Ishikawa (cell line): ENCODE measurements around the gene CDIP1.

Experiments used
- CEBPB ChIP-seq: IDR thresholded peaks from 2 replicates; pipeline ENCODE4 v1.6.1; 2012
- CREB1 ChIP-seq: IDR thresholded peaks from 2 replicates; pipeline ENCODE4 v1.6.1; 2012; ENCODE audit warnings: low read depth
- EGR1 ChIP-seq: IDR thresholded peaks from 2 replicates; pipeline ENCODE4 v1.6.1; 2012
- EP300 ChIP-seq: IDR thresholded peaks from 2 replicates; pipeline ENCODE4 v1.6.1; 2012; ENCODE audit warnings: borderline replicate concordance
- FOXM1 ChIP-seq: IDR thresholded peaks from 2 replicates; pipeline ENCODE4 v1.6.1; 2012; ENCODE audit warnings: low read depth, borderline replicate concordance
- NFIC ChIP-seq: IDR thresholded peaks from 2 replicates; pipeline ENCODE4 v1.6.1; 2012
- RAD21 ChIP-seq: IDR thresholded peaks from 2 replicates; pipeline ENCODE4 v1.6.1; 2012; ENCODE audit warnings: low read depth
- TAF1 ChIP-seq: IDR thresholded peaks from 2 replicates; pipeline ENCODE4 v1.6.1; 2012; ENCODE audit warnings: low read depth, mild to moderate bottlenecking
- TCF12 ChIP-seq: IDR thresholded peaks from 2 replicates; pipeline ENCODE4 v1.6.1; 2012; ENCODE audit warnings: low read depth
- TEAD4 ChIP-seq: IDR thresholded peaks from 2 replicates; pipeline ENCODE4 v1.6.1; 2012
- YY1 ChIP-seq: IDR thresholded peaks from 2 replicates; pipeline ENCODE4 v1.6.1; 2012; ENCODE audit warnings: low read depth
- ZBTB7A ChIP-seq: IDR thresholded peaks from 2 replicates; pipeline ENCODE4 v1.6.1; 2012; ENCODE audit warnings: low read depth
- TF ChIP-seq, protein P1 (sequence below): IDR thresholded peaks from 2 replicates; pipeline ENCODE4 v1.6.1; 2012; ENCODE audit warnings: low read depth, mild to moderate bottlenecking
- TF ChIP-seq, protein P2 (sequence below): IDR thresholded peaks from 2 replicates; pipeline ENCODE4 v1.6.1; 2012
- TF ChIP-seq, protein P3 (sequence below): IDR thresholded peaks from 2 replicates; pipeline ENCODE4 v1.6.1; 2012

CDIP1 gene

DNA sequence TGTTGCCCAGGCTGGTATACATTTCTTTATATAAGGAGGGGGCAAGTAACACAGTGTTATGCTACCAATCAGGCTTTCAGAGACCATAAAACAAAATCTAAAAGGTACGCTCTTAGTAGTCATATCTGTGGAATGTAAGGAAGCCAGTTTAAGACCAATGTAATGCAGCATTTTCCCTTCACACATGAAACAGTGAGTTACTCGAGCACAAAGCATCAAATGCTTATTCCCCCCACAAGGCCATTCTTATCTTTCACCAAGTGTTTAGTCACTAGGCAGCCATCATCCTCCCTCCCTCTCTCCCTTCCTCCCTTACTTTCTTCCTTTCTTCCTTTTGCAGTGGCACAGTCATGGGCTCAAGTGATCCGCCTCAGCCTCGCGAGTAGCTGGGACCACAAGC, 49.5 kb downstream of the CDIP1 start:
- no peak for TF ChIP-seq ZBTB7A
- TF ChIP-seq, protein P1, sequence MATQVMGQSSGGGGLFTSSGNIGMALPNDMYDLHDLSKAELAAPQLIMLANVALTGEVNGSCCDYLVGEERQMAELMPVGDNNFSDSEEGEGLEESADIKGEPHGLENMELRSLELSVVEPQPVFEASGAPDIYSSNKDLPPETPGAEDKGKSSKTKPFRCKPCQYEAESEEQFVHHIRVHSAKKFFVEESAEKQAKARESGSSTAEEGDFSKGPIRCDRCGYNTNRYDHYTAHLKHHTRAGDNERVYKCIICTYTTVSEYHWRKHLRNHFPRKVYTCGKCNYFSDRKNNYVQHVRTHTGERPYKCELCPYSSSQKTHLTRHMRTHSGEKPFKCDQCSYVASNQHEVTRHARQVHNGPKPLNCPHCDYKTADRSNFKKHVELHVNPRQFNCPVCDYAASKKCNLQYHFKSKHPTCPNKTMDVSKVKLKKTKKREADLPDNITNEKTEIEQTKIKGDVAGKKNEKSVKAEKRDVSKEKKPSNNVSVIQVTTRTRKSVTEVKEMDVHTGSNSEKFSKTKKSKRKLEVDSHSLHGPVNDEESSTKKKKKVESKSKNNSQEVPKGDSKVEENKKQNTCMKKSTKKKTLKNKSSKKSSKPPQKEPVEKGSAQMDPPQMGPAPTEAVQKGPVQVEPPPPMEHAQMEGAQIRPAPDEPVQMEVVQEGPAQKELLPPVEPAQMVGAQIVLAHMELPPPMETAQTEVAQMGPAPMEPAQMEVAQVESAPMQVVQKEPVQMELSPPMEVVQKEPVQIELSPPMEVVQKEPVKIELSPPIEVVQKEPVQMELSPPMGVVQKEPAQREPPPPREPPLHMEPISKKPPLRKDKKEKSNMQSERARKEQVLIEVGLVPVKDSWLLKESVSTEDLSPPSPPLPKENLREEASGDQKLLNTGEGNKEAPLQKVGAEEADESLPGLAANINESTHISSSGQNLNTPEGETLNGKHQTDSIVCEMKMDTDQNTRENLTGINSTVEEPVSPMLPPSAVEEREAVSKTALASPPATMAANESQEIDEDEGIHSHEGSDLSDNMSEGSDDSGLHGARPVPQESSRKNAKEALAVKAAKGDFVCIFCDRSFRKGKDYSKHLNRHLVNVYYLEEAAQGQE: no peak
- no peak for TF ChIP-seq TAF1
- TF ChIP-seq, protein P2, sequence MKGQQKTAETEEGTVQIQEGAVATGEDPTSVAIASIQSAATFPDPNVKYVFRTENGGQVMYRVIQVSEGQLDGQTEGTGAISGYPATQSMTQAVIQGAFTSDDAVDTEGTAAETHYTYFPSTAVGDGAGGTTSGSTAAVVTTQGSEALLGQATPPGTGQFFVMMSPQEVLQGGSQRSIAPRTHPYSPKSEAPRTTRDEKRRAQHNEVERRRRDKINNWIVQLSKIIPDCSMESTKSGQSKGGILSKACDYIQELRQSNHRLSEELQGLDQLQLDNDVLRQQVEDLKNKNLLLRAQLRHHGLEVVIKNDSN: no peak
- no peak for TF ChIP-seq TCF12
- TF ChIP-seq FOXM1: no peak
- TF ChIP-seq, protein P3, sequence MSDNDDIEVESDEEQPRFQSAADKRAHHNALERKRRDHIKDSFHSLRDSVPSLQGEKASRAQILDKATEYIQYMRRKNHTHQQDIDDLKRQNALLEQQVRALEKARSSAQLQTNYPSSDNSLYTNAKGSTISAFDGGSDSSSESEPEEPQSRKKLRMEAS: no peak
- TF ChIP-seq CREB1: no peak
- TF ChIP-seq EGR1: no peak
- no peak for TF ChIP-seq NFIC
- TF ChIP-seq EP300: no peak
- no peak for TF ChIP-seq CEBPB
- TF ChIP-seq RAD21: no peak
- TF ChIP-seq TEAD4: no peak

DNA sequence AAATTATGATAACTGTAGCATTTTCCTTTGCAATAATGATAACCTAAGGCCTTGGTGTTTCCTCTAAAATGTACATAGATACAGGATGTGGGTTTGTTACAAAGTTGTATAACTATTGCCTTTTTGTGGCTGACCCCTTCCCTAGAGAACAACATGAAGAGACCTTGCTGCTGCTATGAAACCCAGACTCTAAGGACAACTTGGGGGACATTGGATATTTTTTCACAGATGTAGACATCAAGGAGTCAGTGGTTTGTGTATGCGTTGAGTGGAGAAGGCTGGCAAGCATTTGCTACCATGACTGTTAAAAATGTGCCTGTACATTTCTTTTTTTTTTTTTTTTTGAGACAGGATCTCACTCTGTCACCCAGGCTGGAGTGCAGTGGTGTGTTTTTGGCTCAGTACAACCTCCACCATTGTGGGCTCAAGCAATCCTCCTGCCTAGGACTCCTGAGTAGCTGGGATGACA, 50.0 kb downstream of the CDIP1 start:
- TF ChIP-seq NFIC: no peak

DNA sequence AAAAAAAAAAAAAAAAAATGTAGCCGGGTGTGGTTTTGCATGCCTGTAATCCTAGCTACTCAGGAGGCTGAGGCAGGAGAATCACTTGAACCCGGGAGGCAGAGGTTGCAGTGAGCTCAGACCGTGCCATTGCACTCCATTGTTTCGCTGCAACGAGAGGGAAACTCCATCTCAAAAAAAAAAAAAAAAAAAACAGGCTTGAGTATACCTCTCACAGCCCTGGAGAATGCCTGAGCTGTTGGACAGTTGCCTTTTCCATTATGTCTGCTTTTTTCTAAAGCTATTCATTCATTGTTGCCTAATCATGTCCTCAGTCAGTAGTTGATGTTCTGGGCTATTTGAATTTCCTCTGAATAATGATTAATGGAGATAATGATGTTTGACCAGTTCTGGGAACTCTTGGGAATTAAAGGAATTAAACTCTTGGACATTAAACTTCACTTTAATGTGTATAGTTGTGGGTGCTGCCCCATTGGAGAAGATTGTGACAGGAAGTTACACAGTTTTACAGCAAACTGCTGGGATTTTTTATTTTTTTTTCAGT, 50.5 kb downstream of the CDIP1 start:
- no peak for TF ChIP-seq EGR1

DNA sequence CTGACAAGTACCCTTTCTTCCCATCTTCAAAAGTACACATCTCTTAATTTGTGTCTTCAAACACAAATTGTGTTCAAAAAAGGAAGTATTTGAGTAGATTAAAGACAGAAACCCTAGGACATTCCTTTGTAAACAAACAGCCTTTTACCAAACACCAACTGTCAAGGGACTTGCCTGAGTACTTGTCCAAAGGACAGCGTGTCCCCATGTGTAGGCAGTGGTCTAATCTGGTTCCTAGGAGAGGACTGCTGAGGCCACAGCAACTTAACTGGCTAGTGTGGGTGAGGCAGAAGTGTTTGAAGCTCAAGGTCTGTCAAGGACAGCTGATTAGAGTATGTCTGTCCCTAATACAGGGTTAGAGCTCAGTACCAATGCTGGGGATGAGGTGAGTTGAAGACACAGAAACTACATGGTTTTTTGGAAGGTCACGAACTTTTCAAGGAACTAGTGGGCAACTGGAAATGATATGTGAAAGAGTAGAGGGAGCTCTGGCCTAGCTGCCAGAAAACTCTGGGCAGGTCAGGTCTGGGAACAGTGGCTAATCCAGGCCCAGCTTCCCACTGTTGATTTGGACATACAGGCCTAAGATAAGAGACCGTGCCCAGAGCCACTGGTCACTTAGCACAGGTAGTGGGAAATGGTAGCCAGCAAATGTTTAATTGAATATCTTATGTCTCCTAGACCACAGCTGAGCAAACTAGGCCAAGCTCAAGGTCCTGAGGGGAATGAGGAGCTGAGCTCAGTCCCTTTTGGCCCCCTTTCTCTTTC, 52.3 kb downstream of the CDIP1 start:
- TF ChIP-seq, protein P2: no peak
- no peak for TF ChIP-seq YY1
- TF ChIP-seq, protein P1: no peak
- TF ChIP-seq, protein P3: no peak
- no peak for TF ChIP-seq TCF12
- no peak for TF ChIP-seq CREB1
- no peak for TF ChIP-seq FOXM1
- no peak for TF ChIP-seq RAD21
- no peak for TF ChIP-seq TAF1
- TF ChIP-seq NFIC: no peak
- TF ChIP-seq EGR1: no peak
- TF ChIP-seq ZBTB7A: no peak
- TF ChIP-seq TEAD4: no peak
- TF ChIP-seq CEBPB: no peak
- TF ChIP-seq EP300: no peak

DNA sequence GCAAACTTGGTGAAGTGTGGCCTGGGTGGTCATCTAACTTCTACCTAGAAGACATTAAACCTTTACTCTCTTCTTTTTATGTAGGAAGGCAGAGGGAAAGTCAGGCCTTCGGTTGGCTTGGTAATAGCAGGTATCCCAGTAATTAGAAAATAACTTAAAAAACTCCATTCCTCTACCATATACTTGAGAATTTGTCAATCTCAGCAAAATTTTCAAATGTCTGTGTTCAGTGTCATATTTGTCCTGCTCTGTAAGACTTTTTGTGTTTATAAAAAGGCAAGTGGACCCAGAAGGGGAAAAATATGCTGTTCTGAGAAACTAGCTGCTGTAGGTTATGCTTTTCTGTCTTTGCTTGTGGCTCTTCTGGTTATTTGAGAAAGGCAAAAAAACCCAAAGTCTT, 56.6 kb downstream of the CDIP1 start:
- TF ChIP-seq YY1 (no peak), EGR1 (no peak), ZBTB7A (no peak), TAF1 (no peak), CREB1 (no peak), NFIC (no peak), FOXM1 (no peak), RAD21 (no peak), EP300 (no peak), CEBPB (no peak), TCF12 (no peak), TEAD4 (no peak)
- TF ChIP-seq, protein P3: no peak
- TF ChIP-seq, protein P2: no peak
- TF ChIP-seq, protein P1: no peak
